ENCODE results near the gene STAMBP.

- TF ChIP-seq POLR2A (IDR thresholded peaks at IDR 0.05) (no peak), CTCF (IDR thresholded peaks at IDR 0.05) (no peak)
Measured at GRCh38 chr2:73851274-73851673, 22.5 kb downstream of the STAMBP start.
